WTC11 (cell line): ENCODE results near the gene CDK5RAP2.

Experiments
- CTCF ChIP-seq: fragments of 200-600 bp; IDR thresholded peaks from 2 replicates; pipeline ENCODE4 v1.8.0; 2022; ENCODE audit warnings: antibody characterized with exemption
- E2F4 ChIP-seq: sonication (generic); formaldehyde crosslinking; IDR thresholded peaks from 2 replicates; pipeline ENCODE4 v1.8.1; 2022; ENCODE audit warnings: low read depth, mild to moderate bottlenecking, moderate library complexity, missing genetic modification reagents, borderline replicate concordance
- ESRRA ChIP-seq: sonication (generic); formaldehyde crosslinking; IDR thresholded peaks from 2 replicates; pipeline ENCODE4 v1.8.1; 2022; ENCODE audit warnings: mild to moderate bottlenecking, missing genetic modification reagents, borderline replicate concordance
- FOXJ3 ChIP-seq: sonication (generic); formaldehyde crosslinking; IDR thresholded peaks from 2 replicates; pipeline ENCODE4 v1.9.0; 2021; ENCODE audit warnings: missing genetic modification reagents, mild to moderate bottlenecking, borderline replicate concordance
- IRF1 ChIP-seq: sonication (generic); formaldehyde crosslinking; IDR thresholded peaks from 2 replicates; pipeline ENCODE4 v1.8.0; 2023; ENCODE audit warnings: missing genetic modification reagents
- MAX ChIP-seq: sonication (generic); formaldehyde crosslinking; IDR thresholded peaks from 2 replicates; pipeline ENCODE4 v1.8.0; 2022; ENCODE audit warnings: mild to moderate bottlenecking, missing genetic modification reagents
- NR1H2 ChIP-seq: sonication (generic); formaldehyde crosslinking; IDR thresholded peaks from 2 replicates; pipeline ENCODE4 v1.9.0; 2021; ENCODE audit warnings: mild to moderate bottlenecking, moderate library complexity, missing genetic modification reagents
- NR3C1 ChIP-seq: sonication (generic); formaldehyde crosslinking; conservative IDR thresholded peaks from 2 replicates; pipeline ENCODE4 v1.8.1; 2023; ENCODE audit warnings: low read depth, mild to moderate bottlenecking, missing genetic modification reagents
- SOX15 ChIP-seq: fragments of 250-450 bp; sonication (Bioruptor Pico); IDR thresholded peaks from 2 replicates; pipeline ENCODE4 v1.9.0; 2021; ENCODE audit warnings: mild to moderate bottlenecking
- TP53 ChIP-seq: sonication (generic); formaldehyde crosslinking; IDR thresholded peaks from 2 replicates; pipeline ENCODE4 v1.8.1; 2023; ENCODE audit warnings: mild to moderate bottlenecking, missing genetic modification reagents
- ZNF138 ChIP-seq: sonication (generic); formaldehyde crosslinking; conservative IDR thresholded peaks from 2 replicates; pipeline ENCODE4 v1.8.1; 2022; ENCODE audit warnings: mild to moderate bottlenecking, moderate library complexity, missing genetic modification reagents
- ZSCAN18 ChIP-seq: fragments of 250-450 bp; sonication (Bioruptor Pico); IDR thresholded peaks from 2 replicates; pipeline ENCODE4 v2.1.2; 2022; ENCODE audit warnings: mild to moderate bottlenecking, moderate library complexity

- TF ChIP-seq TP53 (CRISPR knock-in tag) = no peak
- no peak for TF ChIP-seq ZSCAN18 (CRISPR knock-in tag)
- TF ChIP-seq CTCF = no peak
- TF ChIP-seq ESRRA (CRISPR knock-in tag) = no peak
- TF ChIP-seq MAX = no peak
- no peak for TF ChIP-seq FOXJ3 (CRISPR knock-in tag)
- no peak for TF ChIP-seq NR3C1
- no peak for TF ChIP-seq E2F4 (CRISPR knock-in tag)
- no peak for TF ChIP-seq ZNF138 (CRISPR knock-in tag)
- TF ChIP-seq SOX15 (CRISPR knock-in tag) = no peak
- TF ChIP-seq NR1H2 (CRISPR knock-in tag) = no peak
- no peak for TF ChIP-seq IRF1
These were observed 182.5 kb downstream of the CDK5RAP2 start for GRCh38 chr9:120397453-120397852.
